HEK293T (cell line): ENCODE results near the gene GPHN.

Experiments
- CTCF ChIA-PET: fragments of 350-600 bp; formaldehyde crosslinking; extraction: SDS; loops from one replicate; lab custom pipeline; 2021; ENCODE audit warnings: antibody characterized with exemption, inconsistent platforms; lab: Yijun Ruan, JAX
- POLR2A ChIA-PET: fragments of 350-600 bp; formaldehyde crosslinking; extraction: SDS; loops from one replicate; lab custom pipeline; 2020; ENCODE audit warnings: antibody characterized with exemption, inconsistent platforms; lab: Yijun Ruan, JAX
- DNase-seq: peaks from one replicate; pipeline ENCODE4 v3.0.0; 2012; ENCODE audit warnings: mixed read lengths; ENCODE audit errors: extremely low spot score
- ARNT ChIP-seq: fragments of 450-650 bp; IDR thresholded peaks from 2 replicates; pipeline ENCODE4 v1.6.1; 2017; ENCODE audit warnings: mild to moderate bottlenecking
- BHLHE40 ChIP-seq: fragments of 450-650 bp; IDR thresholded peaks from 2 replicates; pipeline ENCODE4 v1.6.1; 2016; ENCODE audit warnings: mild to moderate bottlenecking, moderate library complexity, borderline replicate concordance
- CTBP1 ChIP-seq: fragments of 450-650 bp; IDR thresholded peaks from 2 replicates; pipeline ENCODE4 v1.6.1; 2016; ENCODE audit warnings: borderline replicate concordance
- ELF4 ChIP-seq: fragments of 450-650 bp; IDR thresholded peaks from 2 replicates; pipeline ENCODE4 v1.6.1; 2017; ENCODE audit warnings: antibody characterized with exemption
- FOXA1 ChIP-seq: fragments of 450-650 bp; IDR thresholded peaks from 2 replicates; pipeline ENCODE4 v1.6.1; 2016; ENCODE audit warnings: mild to moderate bottlenecking
- FOXK2 ChIP-seq: fragments of 450-650 bp; IDR thresholded peaks from 2 replicates; pipeline ENCODE4 v1.6.1; 2016; ENCODE audit warnings: mild to moderate bottlenecking
- FOXM1 ChIP-seq: fragments of 450-650 bp; IDR thresholded peaks from 2 replicates; pipeline ENCODE4 v1.6.1; 2017; ENCODE audit warnings: mild to moderate bottlenecking, borderline replicate concordance
- HDGF ChIP-seq: fragments of 450-650 bp; IDR thresholded peaks from 2 replicates; pipeline ENCODE4 v1.6.1; 2017; ENCODE audit warnings: antibody characterized with exemption, borderline replicate concordance
- L3MBTL2 ChIP-seq: fragments of 450-650 bp; conservative IDR thresholded peaks from 2 replicates; pipeline ENCODE4 v1.6.1; 2016; ENCODE audit warnings: mild to moderate bottlenecking
- LEF1 ChIP-seq: fragments of 450-650 bp; IDR thresholded peaks from 2 replicates; pipeline ENCODE4 v1.6.1; 2017; ENCODE audit warnings: mild to moderate bottlenecking, borderline replicate concordance
- NFRKB ChIP-seq: fragments of 450-650 bp; IDR thresholded peaks from 2 replicates; pipeline ENCODE4 v1.6.1; 2016; ENCODE audit warnings: mild to moderate bottlenecking, moderate library complexity
- PKNOX1 ChIP-seq: fragments of 450-650 bp; IDR thresholded peaks from 2 replicates; pipeline ENCODE4 v1.6.1; 2016
- SP1 ChIP-seq: fragments of 450-650 bp; IDR thresholded peaks from 2 replicates; pipeline ENCODE4 v1.6.1; 2017
- SUZ12 ChIP-seq: fragments of 450-650 bp; IDR thresholded peaks from 2 replicates; pipeline ENCODE4 v1.6.1; 2016; ENCODE audit warnings: mild to moderate bottlenecking
- TARDBP ChIP-seq: fragments of 450-650 bp; IDR thresholded peaks from 2 replicates; pipeline ENCODE4 v1.6.1; 2016
- ZNF384 ChIP-seq: fragments of 450-650 bp; IDR thresholded peaks from 2 replicates; pipeline ENCODE4 v1.6.1; 2016

Gene GPHN

DNA sequence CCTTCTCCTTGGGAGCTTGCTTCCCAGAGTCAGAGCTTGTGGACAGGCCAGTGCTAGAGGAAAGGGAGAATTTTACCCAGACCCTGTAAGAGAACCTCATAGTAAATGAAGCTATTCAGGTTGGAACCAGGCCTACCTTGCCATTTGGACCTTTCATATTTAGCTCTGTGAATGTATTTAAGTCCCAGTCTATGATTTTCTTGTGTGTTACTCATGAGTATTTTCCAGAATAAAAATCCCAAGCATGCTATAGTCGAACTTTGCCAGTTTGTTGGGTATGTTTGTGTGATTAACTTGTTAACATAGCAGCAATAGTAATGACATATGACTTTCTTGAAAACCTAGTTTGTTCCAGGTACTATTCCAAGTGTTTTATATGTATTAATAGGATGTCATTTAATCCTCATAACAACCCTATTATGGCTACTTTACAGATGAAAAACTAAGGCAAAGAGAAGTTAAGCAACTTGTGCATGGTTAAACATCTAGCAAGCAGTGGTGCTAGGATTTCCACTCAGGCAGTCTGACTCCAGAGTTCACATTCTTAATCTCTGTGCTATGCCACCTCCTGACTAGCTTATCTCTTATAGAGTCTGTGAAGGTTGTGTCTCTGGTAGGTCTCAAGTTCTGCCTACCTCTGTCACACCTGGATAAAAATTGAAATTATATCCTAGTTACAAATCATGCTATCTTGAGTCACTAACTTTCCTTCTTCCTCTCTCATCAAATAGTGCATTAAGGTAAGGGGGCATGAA is 633.4 kb downstream of the GPHN start:
- no peak for TF ChIP-seq LEF1
- ChIA-PET POLR2A (no interaction called here), CTCF (no interaction called here)
- DNase-seq = no peak

- TF ChIP-seq FOXA1 (no peak), TARDBP (no peak), ZNF384 (no peak), SP1 (no peak), L3MBTL2 (no peak), NFRKB (no peak), FOXK2 (no peak)
- no peak for DNase-seq
- ChIA-PET POLR2A (no interaction called here), CTCF (interaction anchor here (1.5 kb wide), 1 partner anchor 527 kb away, joined by 3 read pairs; no protein-coding TSS in a partner anchor)
Observed at GRCh38 chr14:67151082-67151666, 643.2 kb downstream of the GPHN start.

GRCh38 chr14:67158566-67158965 is 650.6 kb downstream of the GPHN start:
- DNase-seq = no peak
- ChIA-PET CTCF (no interaction called here), POLR2A (no interaction called here)
- TF ChIP-seq PKNOX1 = no peak
- TF ChIP-seq ZNF384 = no peak
- no peak for TF ChIP-seq LEF1
- TF ChIP-seq FOXA1 = no peak

GRCh38 chr14:67162385-67162784 is 654.4 kb downstream of the GPHN start:
- CTCF ChIA-PET = no interaction called here
- DNase-seq = no peak
- POLR2A ChIA-PET = no interaction called here
- TF ChIP-seq NFRKB (no peak), FOXK2 (no peak), BHLHE40 (no peak), CTBP1 (no peak), SUZ12 (no peak), L3MBTL2 (no peak)

GRCh38 chr14:67166450-67166853 is 658.5 kb downstream of the GPHN start:
- DNase-seq = peak; percentile 27
- ChIA-PET CTCF (interaction anchor here (0.6 to 3.1 kb wide), 8 partner anchors 11 to 276 kb away, joined by 3 to 26 read pairs (median 3); no protein-coding TSS in a partner anchor), POLR2A (no interaction called here)
- no peak for TF ChIP-seq HDGF
- TF ChIP-seq FOXK2 = no peak
- TF ChIP-seq FOXA1 = no peak
- no peak for TF ChIP-seq BHLHE40
- no peak for TF ChIP-seq SP1
- TF ChIP-seq ARNT = no peak

GRCh38 chr14:67167420-67168109 is 659.6 kb downstream of the GPHN start:
- POLR2A ChIA-PET = no interaction called here

DNA sequence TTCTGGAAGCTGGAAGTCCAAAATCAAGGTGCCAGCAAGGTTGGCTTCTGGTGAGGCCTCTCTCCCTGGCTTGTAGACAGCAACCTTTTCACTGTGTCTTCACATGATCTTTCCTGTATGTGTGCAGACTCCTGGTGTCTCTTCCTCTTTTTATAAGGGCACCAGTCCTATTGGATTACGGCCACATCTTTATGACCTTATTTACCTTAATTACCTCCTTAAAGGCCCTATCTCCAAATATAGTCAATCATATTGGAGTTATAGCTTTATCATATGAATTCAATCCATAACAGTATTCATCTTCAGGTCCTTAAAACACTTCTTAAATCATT is 660.1 kb downstream of the GPHN start:
- no peak for DNase-seq
- ChIA-PET POLR2A (no interaction called here), CTCF (interaction anchor here (0.6 to 3.1 kb wide), 2 partner anchors 70 to 117 kb away, joined by 5 to 26 read pairs; no protein-coding TSS in a partner anchor)
- TF ChIP-seq ZNF384 = no peak
- TF ChIP-seq FOXK2 = no peak
- no peak for TF ChIP-seq HDGF
- TF ChIP-seq L3MBTL2 = no peak

More at GRCh38 chr14:67167420-67168109, 659.6 kb downstream of the GPHN start:
- DNase-seq = no peak
- CTCF ChIA-PET = interaction anchor here (0.7 to 3.1 kb wide), 3 partner anchors 118 to 191 kb away, joined by 3 to 26 read pairs (median 4); no protein-coding TSS in a partner anchor
- TF ChIP-seq FOXK2 = no peak
- no peak for TF ChIP-seq CTBP1
- TF ChIP-seq SP1 = no peak
- TF ChIP-seq ELF4 = no peak
- no peak for TF ChIP-seq PKNOX1
- TF ChIP-seq BHLHE40 = no peak
- no peak for TF ChIP-seq HDGF

GRCh38 chr14:67170660-67171059 is 662.7 kb downstream of the GPHN start:
- ChIA-PET POLR2A (no interaction called here), CTCF (no interaction called here)
- no peak for TF ChIP-seq ELF4
- no peak for TF ChIP-seq CTBP1
- no peak for TF ChIP-seq ARNT
- TF ChIP-seq PKNOX1 = no peak
- TF ChIP-seq HDGF = no peak
- TF ChIP-seq FOXA1 = no peak
- no peak for TF ChIP-seq FOXM1
- no peak for TF ChIP-seq LEF1
- TF ChIP-seq SUZ12 = no peak
- no peak for TF ChIP-seq L3MBTL2
- TF ChIP-seq ZNF384 = no peak
- no peak for TF ChIP-seq FOXK2
- no peak for TF ChIP-seq TARDBP
- no peak for TF ChIP-seq SP1
- no peak for TF ChIP-seq NFRKB
- no peak for TF ChIP-seq BHLHE40
- DNase-seq = no peak
